ENCODE results near the gene SRCIN1.

DNA sequence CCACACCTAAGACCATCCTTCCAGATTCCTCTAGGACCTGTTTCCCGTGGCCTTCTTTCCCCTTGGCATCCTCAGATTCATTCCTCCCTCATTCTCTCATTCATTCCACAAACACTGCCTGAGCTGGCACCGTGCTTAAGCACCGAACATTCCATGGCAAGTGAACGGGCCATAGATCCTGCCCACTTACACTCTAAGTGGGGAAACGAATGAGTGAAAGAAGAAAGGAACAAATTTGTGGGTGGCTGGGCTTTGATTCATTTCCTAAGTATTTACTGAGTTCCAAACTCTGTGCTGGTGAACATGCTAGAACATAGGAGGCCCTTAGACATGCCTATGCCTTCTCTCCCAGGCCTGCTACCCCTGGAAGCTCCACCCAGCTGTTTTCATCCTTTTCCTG, 30.0 kb downstream of the SRCIN1 start:
- no peak for TF ChIP-seq EZH2 (IDR thresholded peaks at IDR 0.05; ENCODE audit: borderline replicate concordance, low read length)
- TF ChIP-seq, protein P1, sequence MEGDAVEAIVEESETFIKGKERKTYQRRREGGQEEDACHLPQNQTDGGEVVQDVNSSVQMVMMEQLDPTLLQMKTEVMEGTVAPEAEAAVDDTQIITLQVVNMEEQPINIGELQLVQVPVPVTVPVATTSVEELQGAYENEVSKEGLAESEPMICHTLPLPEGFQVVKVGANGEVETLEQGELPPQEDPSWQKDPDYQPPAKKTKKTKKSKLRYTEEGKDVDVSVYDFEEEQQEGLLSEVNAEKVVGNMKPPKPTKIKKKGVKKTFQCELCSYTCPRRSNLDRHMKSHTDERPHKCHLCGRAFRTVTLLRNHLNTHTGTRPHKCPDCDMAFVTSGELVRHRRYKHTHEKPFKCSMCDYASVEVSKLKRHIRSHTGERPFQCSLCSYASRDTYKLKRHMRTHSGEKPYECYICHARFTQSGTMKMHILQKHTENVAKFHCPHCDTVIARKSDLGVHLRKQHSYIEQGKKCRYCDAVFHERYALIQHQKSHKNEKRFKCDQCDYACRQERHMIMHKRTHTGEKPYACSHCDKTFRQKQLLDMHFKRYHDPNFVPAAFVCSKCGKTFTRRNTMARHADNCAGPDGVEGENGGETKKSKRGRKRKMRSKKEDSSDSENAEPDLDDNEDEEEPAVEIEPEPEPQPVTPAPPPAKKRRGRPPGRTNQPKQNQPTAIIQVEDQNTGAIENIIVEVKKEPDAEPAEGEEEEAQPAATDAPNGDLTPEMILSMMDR (conservative IDR thresholded peaks at IDR 0.05 in 1 of 2, IDR thresholded peaks at IDR 0.05 in 1 of 2; ENCODE audit: extremely low read depth in 1 of 2, insufficient read depth in 1 of 2, low read depth in 1 of 2, low read length in 2 of 2), result no peak

Measured in mammary epithelial cell (primary cell).